ENCODE data around the gene KHDC1L. TPM values are rescaled to one million over a fixed set of nuclear protein-coding genes. Genes with fewer than 3 reads are reported as not detected.

KHDC1L gene
- total RNA-seq, 1 donor from 2014 or later = not detected

- H3K27ac ChIP-seq (ENCODE audit: low read depth, low read length) = no peak overlapping the region
Measured at GRCh38 chr6:73180076-73180738, 45.1 kb downstream of the KHDC1L start.

GRCh38 chr6:73177221-73177944, 47.9 kb downstream of the KHDC1L start:
- H3K27ac ChIP-seq (ENCODE audit: low read depth, low read length) = no peak overlapping the region
- H3K4me1 ChIP-seq (ENCODE audit: control insufficient read depth in 3 of 3, insufficient read depth in 3 of 3, low read length in 3 of 3) = peaks cover 6 to 9% (median 7%) of the 10 kb centered on the region in 3 donors
- no peak overlapping the region for H3K4me3 ChIP-seq (ENCODE audit: low read length in 3 of 3)
- no peaks in the 10 kb centered on the region for H3K27me3 ChIP-seq (ENCODE audit: control insufficient read depth in 3 of 3, insufficient read depth in 3 of 3, low read length in 3 of 3)
- no peaks in the 10 kb centered on the region for H3K9me3 ChIP-seq (ENCODE audit: control insufficient read depth in 3 of 3, low read length in 3 of 3)
- no peak overlapping the region for H3K9ac ChIP-seq (ENCODE audit: low read depth in 1 of 3, low read length in 3 of 3)
- peaks cover 0 to 5% (median 0%) of the 10 kb centered on the region in 3 donors for H3K36me3 ChIP-seq (ENCODE audit: control insufficient read depth in 3 of 3, insufficient read depth in 3 of 3, low read length in 3 of 3)

More at GRCh38 chr6:73180076-73180738, 45.1 kb downstream of the KHDC1L start:
- Histone ChIP-seq H3K9me3 (ENCODE audit: control insufficient read depth in 3 of 3, low read length in 3 of 3) (no peaks in the 10 kb centered on the region), H3K4me1 (ENCODE audit: control insufficient read depth in 3 of 3, insufficient read depth in 3 of 3, low read length in 3 of 3) (peaks cover 6 to 9% (median 7%) of the 10 kb centered on the region in 3 donors), H3K27me3 (ENCODE audit: control insufficient read depth in 3 of 3, insufficient read depth in 3 of 3, low read length in 3 of 3) (no peaks in the 10 kb centered on the region), H3K36me3 (ENCODE audit: control insufficient read depth in 3 of 3, insufficient read depth in 3 of 3, low read length in 3 of 3) (no peaks in the 10 kb centered on the region), H3K9ac (ENCODE audit: low read depth in 1 of 3, low read length in 3 of 3) (peak overlapping the region in 2 of 3 donors; percentile 28 to 35), H3K4me3 (ENCODE audit: low read length in 3 of 3) (peak overlapping the region in 2 of 3 donors; percentile 17 to 49)

- H3K4me1 ChIP-seq (ENCODE audit: control insufficient read depth in 3 of 3, insufficient read depth in 3 of 3, low read length in 3 of 3) = peaks cover 6 to 9% (median 7%) of the 10 kb centered on the region in 3 donors
- H3K4me3 ChIP-seq (ENCODE audit: low read length in 3 of 3) = no peak overlapping the region
- H3K9me3 ChIP-seq (ENCODE audit: control insufficient read depth in 3 of 3, low read length in 3 of 3) = no peaks in the 10 kb centered on the region
- H3K27ac ChIP-seq (ENCODE audit: low read depth, low read length) = no peak overlapping the region
- no peak overlapping the region for H3K9ac ChIP-seq (ENCODE audit: low read depth in 1 of 3, low read length in 3 of 3)
- no peaks in the 10 kb centered on the region for H3K27me3 ChIP-seq (ENCODE audit: control insufficient read depth in 3 of 3, insufficient read depth in 3 of 3, low read length in 3 of 3)
- peaks cover 0 to 5% (median 0%) of the 10 kb centered on the region in 3 donors for H3K36me3 ChIP-seq (ENCODE audit: control insufficient read depth in 3 of 3, insufficient read depth in 3 of 3, low read length in 3 of 3)
Measured at GRCh38 chr6:73176057-73176456, 49.2 kb downstream of the KHDC1L start.

- Histone ChIP-seq H3K9ac (ENCODE audit: low read depth in 1 of 3, low read length in 3 of 3) (no peak overlapping the region), H3K27me3 (ENCODE audit: control insufficient read depth in 3 of 3, insufficient read depth in 3 of 3, low read length in 3 of 3) (no peaks in the 10 kb centered on the region), H3K27ac (ENCODE audit: low read depth, low read length) (no peak overlapping the region), H3K4me3 (ENCODE audit: low read length in 3 of 3) (no peak overlapping the region), H3K4me1 (ENCODE audit: control insufficient read depth in 3 of 3, insufficient read depth in 3 of 3, low read length in 3 of 3) (peaks cover 0 to 3% (median 0%) of the 10 kb centered on the region in 3 donors), H3K36me3 (ENCODE audit: control insufficient read depth in 3 of 3, insufficient read depth in 3 of 3, low read length in 3 of 3) (peaks cover 0 to 5% (median 0%) of the 10 kb centered on the region in 3 donors), H3K9me3 (ENCODE audit: control insufficient read depth in 3 of 3, low read length in 3 of 3) (no peaks in the 10 kb centered on the region)
Measured at GRCh38 chr6:73174646-73175045, 50.6 kb downstream of the KHDC1L start.

Other genes with a start within 250 kb of the KHDC1L start
- gene KHDC1, start 37.7 kb upstream of the KHDC1L start, total RNA-seq = 2.6 TPM
- gene DPPA5, start 128.8 kb upstream of the KHDC1L start, total RNA-seq = not detected
- not detected for gene KHDC3L, start 137.2 kb upstream of the KHDC1L start, total RNA-seq
- not detected for gene OOEP, start 144.4 kb upstream of the KHDC1L start, total RNA-seq
- gene DDX43, start 169.3 kb upstream of the KHDC1L start, total RNA-seq = not detected
- 7.3 TPM for gene CGAS, start 226.8 kb upstream of the KHDC1L start, total RNA-seq
- 25.6 TPM for gene MTO1, start 236.2 kb upstream of the KHDC1L start, total RNA-seq